D721Med (cell line): ENCODE measurements around the gene DNHD1.

Experiments used
- DNase-seq: peaks from one replicate; pipeline ENCODE4 v3.0.0; 2011; ENCODE audit warnings: low spot score; ENCODE audit not compliant: insufficient read length
- FAIRE-seq: peaks from 2 replicates; lab custom pipeline; 2011; peaks lifted over from hg19 to GRCh38; lab: Jason Lieb, UNC
- TF ChIP-seq, protein P1 (sequence below): IDR thresholded peaks from 2 replicates; pipeline ENCODE4 v1.5.1; 2012; ENCODE audit warnings: mild to moderate bottlenecking, control low read depth; ENCODE audit not compliant: insufficient read depth; ENCODE audit errors: missing control alignments

DNHD1 gene

GRCh38 chr11:6576471-6577373, 79.6 kb downstream of the DNHD1 start:
- FAIRE-seq (no peak), DNase-seq (no peak)
- TF ChIP-seq, protein P1, sequence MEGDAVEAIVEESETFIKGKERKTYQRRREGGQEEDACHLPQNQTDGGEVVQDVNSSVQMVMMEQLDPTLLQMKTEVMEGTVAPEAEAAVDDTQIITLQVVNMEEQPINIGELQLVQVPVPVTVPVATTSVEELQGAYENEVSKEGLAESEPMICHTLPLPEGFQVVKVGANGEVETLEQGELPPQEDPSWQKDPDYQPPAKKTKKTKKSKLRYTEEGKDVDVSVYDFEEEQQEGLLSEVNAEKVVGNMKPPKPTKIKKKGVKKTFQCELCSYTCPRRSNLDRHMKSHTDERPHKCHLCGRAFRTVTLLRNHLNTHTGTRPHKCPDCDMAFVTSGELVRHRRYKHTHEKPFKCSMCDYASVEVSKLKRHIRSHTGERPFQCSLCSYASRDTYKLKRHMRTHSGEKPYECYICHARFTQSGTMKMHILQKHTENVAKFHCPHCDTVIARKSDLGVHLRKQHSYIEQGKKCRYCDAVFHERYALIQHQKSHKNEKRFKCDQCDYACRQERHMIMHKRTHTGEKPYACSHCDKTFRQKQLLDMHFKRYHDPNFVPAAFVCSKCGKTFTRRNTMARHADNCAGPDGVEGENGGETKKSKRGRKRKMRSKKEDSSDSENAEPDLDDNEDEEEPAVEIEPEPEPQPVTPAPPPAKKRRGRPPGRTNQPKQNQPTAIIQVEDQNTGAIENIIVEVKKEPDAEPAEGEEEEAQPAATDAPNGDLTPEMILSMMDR = no peak

DNA sequence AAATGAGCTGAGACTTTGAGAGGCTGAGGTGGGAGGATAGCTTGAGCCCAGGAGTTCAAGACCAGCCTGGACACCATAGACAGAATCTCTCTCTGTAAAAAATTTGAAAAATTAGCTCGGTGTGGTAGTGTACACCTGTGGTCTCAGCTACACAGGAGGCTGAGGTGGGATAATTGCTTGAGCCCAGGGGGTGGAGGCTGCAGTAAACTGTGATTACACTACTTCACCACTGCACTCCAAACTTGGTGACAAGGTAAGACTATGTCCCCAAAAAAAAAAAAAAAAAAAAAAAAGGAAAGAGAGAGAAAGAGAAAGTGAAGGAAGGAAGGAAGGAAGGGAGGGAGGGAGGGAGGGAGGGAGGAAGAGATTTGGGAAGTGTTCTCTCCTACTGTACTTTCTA, 81.1 kb downstream of the DNHD1 start:
- FAIRE-seq (no peak), DNase-seq (no peak)
- TF ChIP-seq, protein P1 = no peak

DNA sequence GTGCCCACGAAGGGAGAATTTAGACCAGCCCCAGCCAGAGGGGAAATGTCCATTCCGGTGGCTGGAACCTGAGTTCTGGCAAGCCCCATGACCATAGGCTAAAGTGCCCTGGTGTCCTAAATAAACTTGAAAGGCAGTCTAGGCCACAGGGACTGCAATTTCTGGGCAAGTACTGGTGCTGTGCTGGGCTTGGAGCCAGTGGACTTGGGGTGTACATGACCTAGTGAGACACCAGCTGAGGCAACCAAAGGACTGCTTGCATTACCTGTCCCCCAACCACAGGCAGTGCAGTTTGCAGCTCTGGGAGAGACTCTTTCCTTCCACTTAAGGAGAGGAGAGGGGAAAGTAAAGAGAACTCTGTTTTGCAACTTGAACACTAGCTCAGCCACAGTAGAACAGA, 82.6 kb downstream of the DNHD1 start:
- TF ChIP-seq, protein P1 = no peak
- DNase-seq (no peak), FAIRE-seq (no peak)

DNA sequence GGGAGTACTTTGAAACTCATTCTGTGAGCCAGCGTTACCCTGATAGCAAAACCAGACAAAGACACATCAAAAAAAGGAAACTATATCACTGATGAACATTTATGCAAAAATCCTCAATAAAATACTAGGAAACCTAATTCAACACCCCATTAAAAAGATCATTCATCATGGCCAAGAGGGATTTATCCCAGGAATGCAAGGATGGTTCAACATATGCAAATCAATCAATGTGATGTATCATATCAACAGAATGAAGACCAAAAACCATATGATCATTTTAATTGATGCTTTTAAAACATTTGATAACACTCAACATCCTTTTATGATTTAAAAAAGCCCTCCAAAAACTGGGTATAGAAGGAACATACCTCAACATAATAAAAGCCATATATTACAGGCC, 86.5 kb downstream of the DNHD1 start:
- TF ChIP-seq, protein P1 = no peak
- no peak for FAIRE-seq

GRCh38 chr11:6584528-6584927, 87.4 kb downstream of the DNHD1 start:
- no peak for DNase-seq
- no peak for FAIRE-seq
- TF ChIP-seq, protein P1 = no peak

More for the DNA sequence above, 86.5 kb downstream of the DNHD1 start:
- no peak for DNase-seq

GRCh38 chr11:6586434-6587359, 89.6 kb downstream of the DNHD1 start:
- TF ChIP-seq, protein P1 = no peak
- DNase-seq = no peak
- no peak for FAIRE-seq
